Gastrocnemius medialis (tissue), 4 donors: ENCODE results near the gene MRPL19.

Experiments
- POLR2A ChIP-seq, 2 donors: fragments of 450-650 bp; IDR thresholded peaks; one replicate each; pipeline ENCODE4 v1.6.1; 2017; ENCODE audit warnings: antibody characterized with exemption in 2 of 2, mild to moderate bottlenecking in 2 of 2, moderate library complexity in 2 of 2
- TF ChIP-seq, protein P1 (sequence below), 5 experiments: fragments of 450-650 bp in 3 of 5; fragments of 200-600 bp in 2 of 5; sonication (generic) in 2 of 5; IDR thresholded peaks in 4 of 5; conservative IDR thresholded peaks in 1 of 5; 1 replicate in 4 of 5; 2 replicates in 1 of 5; pipeline ENCODE4 v1.5.1; 2016 to 2019; ENCODE audit warnings: antibody characterized with exemption in 5 of 5, mild to moderate bottlenecking in 3 of 5, moderate library complexity in 3 of 5

GRCh38 chr2:75736276-75736675, 89.7 kb downstream of the MRPL19 start:
- TF ChIP-seq POLR2A (IDR thresholded peaks at IDR 0.05), result no peak
- TF ChIP-seq, protein P1, sequence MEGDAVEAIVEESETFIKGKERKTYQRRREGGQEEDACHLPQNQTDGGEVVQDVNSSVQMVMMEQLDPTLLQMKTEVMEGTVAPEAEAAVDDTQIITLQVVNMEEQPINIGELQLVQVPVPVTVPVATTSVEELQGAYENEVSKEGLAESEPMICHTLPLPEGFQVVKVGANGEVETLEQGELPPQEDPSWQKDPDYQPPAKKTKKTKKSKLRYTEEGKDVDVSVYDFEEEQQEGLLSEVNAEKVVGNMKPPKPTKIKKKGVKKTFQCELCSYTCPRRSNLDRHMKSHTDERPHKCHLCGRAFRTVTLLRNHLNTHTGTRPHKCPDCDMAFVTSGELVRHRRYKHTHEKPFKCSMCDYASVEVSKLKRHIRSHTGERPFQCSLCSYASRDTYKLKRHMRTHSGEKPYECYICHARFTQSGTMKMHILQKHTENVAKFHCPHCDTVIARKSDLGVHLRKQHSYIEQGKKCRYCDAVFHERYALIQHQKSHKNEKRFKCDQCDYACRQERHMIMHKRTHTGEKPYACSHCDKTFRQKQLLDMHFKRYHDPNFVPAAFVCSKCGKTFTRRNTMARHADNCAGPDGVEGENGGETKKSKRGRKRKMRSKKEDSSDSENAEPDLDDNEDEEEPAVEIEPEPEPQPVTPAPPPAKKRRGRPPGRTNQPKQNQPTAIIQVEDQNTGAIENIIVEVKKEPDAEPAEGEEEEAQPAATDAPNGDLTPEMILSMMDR (IDR thresholded peaks at IDR 0.05 in 4 of 5, conservative IDR thresholded peaks at IDR 0.05 in 1 of 5), result no peak
